Choroid plexus epithelial cell (primary cell): ENCODE results near the gene UBXN6.

Experiments
- DNase-seq: peaks from one replicate; pipeline ENCODE4 v3.0.0-alpha.2; 2010; ENCODE audit warnings: low read depth
- H3K4me3 ChIP-seq: 2 replicates; pipeline ENCODE4 v1.5.1; 2011; ENCODE audit warnings: low read depth, mild to moderate bottlenecking, control low read depth, low read length, moderate library complexity
- CTCF ChIP-seq: conservative IDR thresholded peaks from 2 replicates; pipeline ENCODE4 v1.5.1; 2011; ENCODE audit warnings: low read depth, mild to moderate bottlenecking, control low read depth, inconsistent platforms, low read length, moderate library complexity

UBXN6 gene

GRCh38 chr19:4444765-4445741, 12.5 kb downstream of the UBXN6 start:
- no peak overlapping the region for H3K4me3 ChIP-seq
- peak; percentile 52 for DNase-seq
- no peak for TF ChIP-seq CTCF

- no peak overlapping the region for H3K4me3 ChIP-seq
- no peak for DNase-seq
- TF ChIP-seq CTCF: no peak
These were observed 13.4 kb downstream of the UBXN6 start for GRCh38 chr19:4443966-4444764.

GRCh38 chr19:4443188-4443587, 14.4 kb downstream of the UBXN6 start:
- H3K4me3 ChIP-seq: no peak overlapping the region
- no peak for DNase-seq
- TF ChIP-seq CTCF: no peak

GRCh38 chr19:4442819-4443146, 14.8 kb downstream of the UBXN6 start:
- H3K4me3 ChIP-seq: no peak overlapping the region
- TF ChIP-seq CTCF: no peak
- DNase-seq: no peak

- DNase-seq: no peak
- no peak for TF ChIP-seq CTCF
- H3K4me3 ChIP-seq: no peak overlapping the region
These were observed 15.4 kb downstream of the UBXN6 start for GRCh38 chr19:4441994-4442818.

- TF ChIP-seq CTCF: no peak
These were observed 18.4 kb downstream of the UBXN6 start for GRCh38 chr19:4439243-4439642.

More at GRCh38 chr19:4439243-4439642, 18.4 kb downstream of the UBXN6 start:
- no peak for DNase-seq
- no peak overlapping the region for H3K4me3 ChIP-seq
